Smooth muscle cell (in vitro differentiated cells): ENCODE results near the gene DENND6B. TPM values are rescaled to one million over a fixed set of nuclear protein-coding genes. Genes with fewer than 3 reads are reported as not detected.
A peak's percentile ranks its signal among the peaks of the same experiment; 100 is the strongest.

ENCODE experiments used
- DNase-seq: peaks from one replicate; lab custom pipeline; 2025; ENCODE audit not compliant: unreplicated experiment; lab: John Stamatoyannopoulos, UW
- H2AFZ ChIP-seq: fragments of 200-600 bp; sonication (generic); 2 replicates; pipeline ENCODE4 v1.6.0; 2016; ENCODE audit warnings: antibody characterized with exemption, low read depth, mild to moderate bottlenecking
- H3F3A ChIP-seq: fragments of 200-600 bp; sonication (generic); 2 replicates; pipeline ENCODE4 v1.6.0; 2017; ENCODE audit warnings: antibody characterized with exemption, low read depth
- H3K27ac ChIP-seq: fragments of 200-600 bp; sonication (generic); 2 replicates; pipeline ENCODE4 v1.5.1; 2016; ENCODE audit warnings: low read depth, mild to moderate bottlenecking
- H3K27me3 ChIP-seq: fragments of 200-600 bp; sonication (generic); 2 replicates; pipeline ENCODE4 v1.6.1; 2016; ENCODE audit warnings: low read depth, mild to moderate bottlenecking
- H3K36me3 ChIP-seq: fragments of 200-600 bp; sonication (generic); 2 replicates; pipeline ENCODE4 v1.5.1; 2016; ENCODE audit warnings: low read depth
- H3K4me1 ChIP-seq: fragments of 200-600 bp; sonication (generic); 2 replicates; pipeline ENCODE4 v1.5.1; 2016; ENCODE audit warnings: low read depth
- H3K4me2 ChIP-seq: fragments of 200-600 bp; sonication (generic); 2 replicates; pipeline ENCODE4 v1.6.0; 2016; ENCODE audit warnings: mild to moderate bottlenecking
- H3K4me3 ChIP-seq: fragments of 200-600 bp; sonication (generic); 2 replicates; pipeline ENCODE4 v1.5.1; 2016; ENCODE audit warnings: mild to moderate bottlenecking
- H3K79me2 ChIP-seq: fragments of 200-600 bp; sonication (generic); 2 replicates; pipeline ENCODE4 v1.6.0; 2016; ENCODE audit warnings: low read depth, mild to moderate bottlenecking
- H3K9ac ChIP-seq: fragments of 200-600 bp; sonication (generic); 2 replicates; pipeline ENCODE4 v1.6.0; 2016; ENCODE audit warnings: low read depth
- H3K9me3 ChIP-seq: fragments of 200-600 bp; sonication (generic); replicated peaks from 2 replicates; pipeline ENCODE4 v1.5.1; 2016; ENCODE audit warnings: low read depth
- H4K20me1 ChIP-seq: fragments of 200-600 bp; sonication (generic); 2 replicates; pipeline ENCODE4 v1.6.0; 2016; ENCODE audit warnings: low read depth
- CTCF ChIP-seq: fragments of 200-600 bp; sonication (generic); IDR thresholded peaks from 2 replicates; pipeline ENCODE4 v1.5.1; 2017; ENCODE audit warnings: borderline replicate concordance, mild to moderate bottlenecking, antibody characterized with exemption; ENCODE audit not compliant: insufficient read depth, poor library complexity, severe bottlenecking
- WGBS: methylation state at CpG from one replicate; pipeline ENCODE4 v1.1.7; 2016; ENCODE audit warnings: low lambda C conversion rate; 5-methylcytosine and 5-hydroxymethylcytosine counted together
- polyA plus RNA-seq: library from polyadenylated mRNA; unstranded; fragments of >200 nt; fragmentation: Nextera tagmentation; extraction: Ambion mirVana; gene quantifications from 2 replicates; pipeline ENCODE4 v1.2.1, GENCODE V29; 2016
- total RNA-seq: library from RNA; depleted of rRNA; stranded (reverse); fragments of >200 nt; gene quantifications from 2 replicates; pipeline ENCODE4 v1.2.3, GENCODE V29; 2014

DENND6B gene
- total and polyA plus RNA-seq, 2 experiments from 2014 or later = 3.1 to 7.8 TPM

DNA sequence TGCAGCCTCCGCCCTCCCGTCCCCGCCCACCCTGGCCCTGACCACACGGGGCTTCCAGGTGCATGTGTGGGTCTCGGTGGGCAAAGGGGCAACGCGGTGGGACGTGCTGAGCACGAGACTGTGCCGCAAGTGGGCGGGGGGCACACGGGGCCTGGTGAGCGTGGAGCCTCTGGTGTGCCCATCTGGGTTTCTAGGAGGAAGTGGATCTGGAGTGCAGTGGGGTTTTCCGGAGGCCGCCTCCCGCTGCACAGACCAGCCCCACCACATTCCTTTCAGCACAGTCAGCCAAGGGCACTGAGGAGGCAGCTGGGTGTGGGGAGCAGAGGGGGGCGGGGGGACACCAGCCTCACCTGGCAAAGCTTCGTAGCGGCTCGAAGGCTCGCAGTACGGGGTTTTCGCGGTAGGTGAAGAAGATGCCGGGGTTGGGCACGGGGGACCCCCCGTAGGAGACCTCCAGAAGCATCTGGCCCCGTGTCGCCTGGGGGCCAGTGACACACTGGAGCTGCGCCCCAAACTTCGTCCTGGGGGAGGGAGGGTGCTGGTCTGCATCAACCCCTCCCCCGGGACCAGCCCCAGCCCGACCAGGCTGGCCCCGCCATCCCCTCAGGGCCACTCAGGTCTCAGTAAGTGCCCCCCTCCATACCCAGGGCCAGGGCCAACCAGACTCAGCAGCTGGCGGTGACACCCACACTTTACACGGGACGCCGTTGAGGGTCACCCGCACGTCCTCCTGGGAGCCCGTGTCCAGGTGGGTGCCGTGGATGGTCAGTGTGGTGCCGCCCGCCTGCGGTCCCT, 44.3 kb downstream of the DENND6B start:
- peak overlapping the region; percentile 59 for H3K27ac ChIP-seq
- H3K36me3 ChIP-seq = no peaks in the 10 kb centered on the region
- no peaks in the 10 kb centered on the region for H3K4me1 ChIP-seq
- DNase-seq = no peak
- H3K4me3 ChIP-seq = no peak overlapping the region
- H3K9me3 ChIP-seq = no peaks in the 10 kb centered on the region
- H3F3A ChIP-seq = no peaks in the 10 kb centered on the region
- peaks cover 92% of the 10 kb centered on the region for H4K20me1 ChIP-seq
- H3K9ac ChIP-seq = no peak overlapping the region
- no peaks in the 10 kb centered on the region for H3K27me3 ChIP-seq
- whole genome bisulfite sequencing = 83% methylated on average over 41 of the region's 45 CpGs
- no peak overlapping the region for H2AFZ ChIP-seq
- peak overlapping the region; percentile 17 for H3K4me2 ChIP-seq
- no peak for TF ChIP-seq CTCF
- H3K79me2 ChIP-seq = peaks cover 23% of the 10 kb centered on the region

- no peaks in the 10 kb centered on the region for H3F3A ChIP-seq
- no peaks in the 10 kb centered on the region for H3K36me3 ChIP-seq
- H3K4me3 ChIP-seq = no peak overlapping the region
- no peak overlapping the region for H3K4me2 ChIP-seq
- peak overlapping the region; percentile 59 for H3K27ac ChIP-seq
- H3K9me3 ChIP-seq = no peaks in the 10 kb centered on the region
- TF ChIP-seq CTCF = no peak
- H2AFZ ChIP-seq = no peak overlapping the region
- H3K79me2 ChIP-seq = peaks cover 17% of the 10 kb centered on the region
- H3K4me1 ChIP-seq = no peaks in the 10 kb centered on the region
- no peak overlapping the region for H3K9ac ChIP-seq
- H3K27me3 ChIP-seq = no peaks in the 10 kb centered on the region
- 93% methylated on average over 25 of the region's 25 CpGs for WGBS
- H4K20me1 ChIP-seq = peaks cover 92% of the 10 kb centered on the region
- no peak for DNase-seq
Measured at GRCh38 chr22:50281957-50282356, 44.9 kb downstream of the DENND6B start.

DNA sequence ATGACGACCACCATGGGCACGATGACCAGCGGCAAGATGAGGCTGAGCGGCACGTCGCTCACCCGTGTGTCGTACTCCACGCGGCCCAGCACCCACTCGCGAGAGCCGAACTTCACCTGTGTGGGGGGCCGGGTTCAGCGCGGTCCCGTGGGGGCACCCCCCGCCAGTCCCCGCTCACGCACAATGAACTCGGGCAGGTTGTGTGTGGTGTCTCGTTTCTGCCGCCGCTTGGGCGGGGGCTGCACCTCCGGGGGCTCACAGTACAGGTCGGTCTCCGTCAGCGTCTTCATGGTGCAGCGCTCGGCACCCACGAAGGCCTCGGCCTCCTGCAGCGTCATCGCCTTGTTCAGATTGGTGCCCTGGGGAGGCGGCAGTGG, 45.4 kb downstream of the DENND6B start:
- H3K4me3 ChIP-seq = no peak overlapping the region

More for the DNA sequence above, 45.4 kb downstream of the DENND6B start:
- DNase-seq = no peak
- H3K27me3 ChIP-seq = no peaks in the 10 kb centered on the region
- 96% methylated on average over 36 of the region's 36 CpGs for WGBS
- no peak overlapping the region for H3K4me2 ChIP-seq
- H3K36me3 ChIP-seq = no peaks in the 10 kb centered on the region
- H4K20me1 ChIP-seq = peaks cover 92% of the 10 kb centered on the region
- H3K9ac ChIP-seq = no peak overlapping the region
- no peak overlapping the region for H3K27ac ChIP-seq
- no peak for TF ChIP-seq CTCF
- H3K79me2 ChIP-seq = peaks cover 11% of the 10 kb centered on the region
- no peaks in the 10 kb centered on the region for H3K4me1 ChIP-seq
- no peaks in the 10 kb centered on the region for H3K9me3 ChIP-seq
- no peak overlapping the region for H2AFZ ChIP-seq
- H3F3A ChIP-seq = no peaks in the 10 kb centered on the region
